ENCODE measurements around the gene LMCD1.

The LMCD1 gene

GRCh38 chr3:8563146-8563545 is 61.5 kb downstream of the LMCD1 start:
- TF ChIP-seq CTCF (conservative IDR thresholded peaks at IDR 0.05; ENCODE audit: low read length) (no peak), EZH2phosphoT487 (IDR thresholded peaks at IDR 0.05; ENCODE audit: borderline replicate concordance) (no peak)
- H3K9ac ChIP-seq (ENCODE audit: low read depth, low read length, poor library complexity, severe bottlenecking), result no peak overlapping the region
- H3K4me1 ChIP-seq (ENCODE audit: insufficient read depth, low read length, poor library complexity, severe bottlenecking), result no peaks in the 10 kb centered on the region
- no peaks in the 10 kb centered on the region for H3K27me3 ChIP-seq (ENCODE audit: insufficient read depth, low read length, poor library complexity, severe bottlenecking)
- no peaks in the 10 kb centered on the region for H3K9me3 ChIP-seq (ENCODE audit: insufficient read depth, low read depth, low read length)
- H4K20me1 ChIP-seq (ENCODE audit: insufficient read depth, low read length, poor library complexity, severe bottlenecking), result no peaks in the 10 kb centered on the region
- no peak overlapping the region for H3K4me2 ChIP-seq (ENCODE audit: low read depth, low read length, poor library complexity, severe bottlenecking)
- H3K9me2 ChIP-seq (replicated peaks; ENCODE audit: low read depth, low read length), result no peaks in the 10 kb centered on the region
- H2AFZ ChIP-seq (ENCODE audit: low read length), result no peak overlapping the region
- H3K36me3 ChIP-seq (ENCODE audit: insufficient read depth, low read length), result no peaks in the 10 kb centered on the region
- no peaks in the 10 kb centered on the region for H3F3A ChIP-seq (ENCODE audit: low read depth)
- H3K79me2 ChIP-seq (ENCODE audit: insufficient read depth, low read length), result no peaks in the 10 kb centered on the region
- no peak overlapping the region for H3K4me3 ChIP-seq (ENCODE audit: low read length, poor library complexity, severe bottlenecking)

GRCh38 chr3:8563597-8563996 is 62.0 kb downstream of the LMCD1 start:
- H3K36me3 ChIP-seq (ENCODE audit: insufficient read depth, low read length), result no peaks in the 10 kb centered on the region
- no peak overlapping the region for H3K9ac ChIP-seq (ENCODE audit: low read depth, low read length, poor library complexity, severe bottlenecking)
- TF ChIP-seq EZH2phosphoT487 (IDR thresholded peaks at IDR 0.05; ENCODE audit: borderline replicate concordance) (no peak), CTCF (conservative IDR thresholded peaks at IDR 0.05; ENCODE audit: low read length) (no peak)
- H3K4me3 ChIP-seq (ENCODE audit: low read length, poor library complexity, severe bottlenecking), result no peak overlapping the region
- H3K9me2 ChIP-seq (replicated peaks; ENCODE audit: low read depth, low read length), result no peaks in the 10 kb centered on the region
- no peaks in the 10 kb centered on the region for H3K27me3 ChIP-seq (ENCODE audit: insufficient read depth, low read length, poor library complexity, severe bottlenecking)
- no peaks in the 10 kb centered on the region for H3K9me3 ChIP-seq (ENCODE audit: insufficient read depth, low read depth, low read length)
- no peak overlapping the region for H2AFZ ChIP-seq (ENCODE audit: low read length)
- no peaks in the 10 kb centered on the region for H3K79me2 ChIP-seq (ENCODE audit: insufficient read depth, low read length)
- no peaks in the 10 kb centered on the region for H3F3A ChIP-seq (ENCODE audit: low read depth)
- H3K4me2 ChIP-seq (ENCODE audit: low read depth, low read length, poor library complexity, severe bottlenecking), result no peak overlapping the region
- H4K20me1 ChIP-seq (ENCODE audit: insufficient read depth, low read length, poor library complexity, severe bottlenecking), result no peaks in the 10 kb centered on the region
- H3K4me1 ChIP-seq (ENCODE audit: insufficient read depth, low read length, poor library complexity, severe bottlenecking), result no peaks in the 10 kb centered on the region

- no peak overlapping the region for H3K9ac ChIP-seq (ENCODE audit: low read depth, low read length, poor library complexity, severe bottlenecking)
- H2AFZ ChIP-seq (ENCODE audit: low read length), result no peak overlapping the region
- no peaks in the 10 kb centered on the region for H3K9me3 ChIP-seq (ENCODE audit: insufficient read depth, low read depth, low read length)
- no peak for TF ChIP-seq EZH2phosphoT487 (IDR thresholded peaks at IDR 0.05; ENCODE audit: borderline replicate concordance)
- no peak for TF ChIP-seq CTCF (conservative IDR thresholded peaks at IDR 0.05; ENCODE audit: low read length)
- no peak overlapping the region for H3K4me2 ChIP-seq (ENCODE audit: low read depth, low read length, poor library complexity, severe bottlenecking)
- no peaks in the 10 kb centered on the region for H3K4me1 ChIP-seq (ENCODE audit: insufficient read depth, low read length, poor library complexity, severe bottlenecking)
- H4K20me1 ChIP-seq (ENCODE audit: insufficient read depth, low read length, poor library complexity, severe bottlenecking), result no peaks in the 10 kb centered on the region
- no peaks in the 10 kb centered on the region for H3K27me3 ChIP-seq (ENCODE audit: insufficient read depth, low read length, poor library complexity, severe bottlenecking)
- no peaks in the 10 kb centered on the region for H3K36me3 ChIP-seq (ENCODE audit: insufficient read depth, low read length)
- H3K9me2 ChIP-seq (replicated peaks; ENCODE audit: low read depth, low read length), result no peaks in the 10 kb centered on the region
- no peak overlapping the region for H3K4me3 ChIP-seq (ENCODE audit: low read length, poor library complexity, severe bottlenecking)
- no peaks in the 10 kb centered on the region for H3F3A ChIP-seq (ENCODE audit: low read depth)
- H3K79me2 ChIP-seq (ENCODE audit: insufficient read depth, low read length), result no peaks in the 10 kb centered on the region
Observed at GRCh38 chr3:8565376-8565775, 63.8 kb downstream of the LMCD1 start.

Data from Loucy (cell line).